Cardiac muscle cell (in vitro differentiated cells and primary cell): ENCODE measurements around the gene LAMB4. TPM values are rescaled to one million over a fixed set of nuclear protein-coding genes. Genes with fewer than 3 reads are reported as not detected.

Experiments
- DNase-seq, 2 donors: peaks; one replicate each; pipeline versions ENCODE4 v3.0.0 to v3.0.0-alpha.2; 2010 to 2017; ENCODE audit warnings: low read depth in 1 of 2, low spot score in 1 of 2
- H3K27ac ChIP-seq: fragments of 200-600 bp; sonication (generic); 2 replicates; pipeline ENCODE4 v1.5.1; 2016
- H3K27me3 ChIP-seq: fragments of 200-600 bp; sonication (generic); 2 replicates; pipeline ENCODE4 v1.6.0; 2016; ENCODE audit warnings: control low read depth
- H3K36me3 ChIP-seq: fragments of 200-600 bp; sonication (generic); 2 replicates; pipeline ENCODE4 v1.5.1; 2016; ENCODE audit warnings: control low read depth
- H3K4me1 ChIP-seq: fragments of 200-600 bp; sonication (generic); 2 replicates; pipeline ENCODE4 v1.8.1; 2017; ENCODE audit warnings: low read depth, mild to moderate bottlenecking, mixed run types
- H3K4me3 ChIP-seq: fragments of 200-600 bp; sonication (generic); 2 replicates; pipeline ENCODE4 v1.5.1; 2016; ENCODE audit warnings: mild to moderate bottlenecking
- H3K9me3 ChIP-seq: fragments of 200-600 bp; sonication (generic); 2 replicates; pipeline ENCODE4 v1.5.1; 2017; ENCODE audit warnings: low read depth, mild to moderate bottlenecking, control low read depth
- polyA plus RNA-seq: library from polyadenylated mRNA; unstranded; fragments of >200 nt; fragmentation: Nextera tagmentation; extraction: Ambion mirVana; gene quantifications from 2 replicates; pipeline ENCODE4 v1.2.1, GENCODE V29; 2016
- total RNA-seq: library from RNA; depleted of rRNA; stranded (reverse); fragments of >200 nt; gene quantifications from 2 replicates; pipeline ENCODE4 v1.2.3, GENCODE V29; 2016
- TF ChIP-seq, protein P1 (sequence below): IDR thresholded peaks from 2 replicates; pipeline ENCODE4 v1.5.1; 2012; ENCODE audit warnings: low read depth, mild to moderate bottlenecking, low read length

LAMB4 gene
- total and polyA plus RNA-seq, 2 experiments from 2014 or later: not detected

GRCh38 chr7:108157606-108158335 lies 27.6 kb upstream of the LAMB4 start:
- Histone ChIP-seq H3K27me3 (no peaks in the 10 kb centered on the region), H3K9me3 (no peaks in the 10 kb centered on the region), H3K4me3 (no peak overlapping the region), H3K27ac (no peak overlapping the region), H3K36me3 (no peaks in the 10 kb centered on the region), H3K4me1 (no peaks in the 10 kb centered on the region)
- TF ChIP-seq, protein P1, sequence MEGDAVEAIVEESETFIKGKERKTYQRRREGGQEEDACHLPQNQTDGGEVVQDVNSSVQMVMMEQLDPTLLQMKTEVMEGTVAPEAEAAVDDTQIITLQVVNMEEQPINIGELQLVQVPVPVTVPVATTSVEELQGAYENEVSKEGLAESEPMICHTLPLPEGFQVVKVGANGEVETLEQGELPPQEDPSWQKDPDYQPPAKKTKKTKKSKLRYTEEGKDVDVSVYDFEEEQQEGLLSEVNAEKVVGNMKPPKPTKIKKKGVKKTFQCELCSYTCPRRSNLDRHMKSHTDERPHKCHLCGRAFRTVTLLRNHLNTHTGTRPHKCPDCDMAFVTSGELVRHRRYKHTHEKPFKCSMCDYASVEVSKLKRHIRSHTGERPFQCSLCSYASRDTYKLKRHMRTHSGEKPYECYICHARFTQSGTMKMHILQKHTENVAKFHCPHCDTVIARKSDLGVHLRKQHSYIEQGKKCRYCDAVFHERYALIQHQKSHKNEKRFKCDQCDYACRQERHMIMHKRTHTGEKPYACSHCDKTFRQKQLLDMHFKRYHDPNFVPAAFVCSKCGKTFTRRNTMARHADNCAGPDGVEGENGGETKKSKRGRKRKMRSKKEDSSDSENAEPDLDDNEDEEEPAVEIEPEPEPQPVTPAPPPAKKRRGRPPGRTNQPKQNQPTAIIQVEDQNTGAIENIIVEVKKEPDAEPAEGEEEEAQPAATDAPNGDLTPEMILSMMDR: no peak
- DNase-seq: no peak

- no peaks in the 10 kb centered on the region for H3K36me3 ChIP-seq
- TF ChIP-seq, protein P1: no peak
- H3K27ac ChIP-seq: no peak overlapping the region
- no peaks in the 10 kb centered on the region for H3K4me1 ChIP-seq
- no peaks in the 10 kb centered on the region for H3K27me3 ChIP-seq
- H3K9me3 ChIP-seq: no peaks in the 10 kb centered on the region
- no peak overlapping the region for H3K4me3 ChIP-seq
- no peak for DNase-seq
Measured at GRCh38 chr7:108156897-108157605, 26.9 kb upstream of the LAMB4 start.

DNA sequence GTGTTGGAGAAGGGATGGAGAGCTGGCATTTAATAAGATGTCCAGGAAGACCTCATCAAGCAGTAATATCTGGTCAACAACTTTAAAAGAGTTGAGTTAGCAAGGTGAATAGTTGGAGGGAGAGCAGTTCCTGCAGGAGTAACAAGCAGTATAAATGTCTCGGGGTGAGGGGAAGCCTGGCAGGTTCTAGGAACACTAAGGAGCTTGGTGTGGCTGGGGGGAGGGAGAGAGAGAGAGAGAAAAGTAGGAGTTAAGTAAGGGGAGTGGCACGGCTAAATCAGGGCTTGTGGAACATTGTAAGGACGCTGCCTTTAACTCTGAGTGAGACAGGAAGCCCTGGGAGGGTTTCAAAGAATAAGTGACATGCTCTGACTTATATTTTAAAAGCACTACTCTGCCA lies 22.0 kb upstream of the LAMB4 start:
- no peaks in the 10 kb centered on the region for H3K9me3 ChIP-seq
- H3K27ac ChIP-seq: no peak overlapping the region
- H3K4me3 ChIP-seq: no peak overlapping the region
- no peaks in the 10 kb centered on the region for H3K4me1 ChIP-seq
- TF ChIP-seq, protein P1: no peak
- H3K27me3 ChIP-seq: no peaks in the 10 kb centered on the region
- no peaks in the 10 kb centered on the region for H3K36me3 ChIP-seq
- no peak for DNase-seq

DNA sequence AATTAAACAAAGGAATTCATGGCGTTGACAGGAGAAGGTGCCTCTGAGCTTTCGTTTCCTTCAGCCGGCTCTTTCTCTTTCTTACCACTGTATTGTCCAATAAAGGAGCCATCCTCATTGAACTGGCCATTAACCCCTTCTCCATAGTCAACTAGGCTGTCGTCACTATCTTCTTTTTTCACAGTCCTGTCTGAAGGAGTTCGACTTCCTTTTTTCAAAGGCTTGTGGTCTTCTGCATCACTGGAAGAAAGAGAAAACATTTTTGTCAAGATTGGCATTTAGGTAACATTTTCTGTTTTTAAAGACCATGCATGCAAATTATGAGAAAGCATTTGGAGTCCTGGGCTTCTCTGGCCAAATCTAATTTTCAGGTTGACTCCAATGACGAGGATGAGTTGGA lies 19.7 kb upstream of the LAMB4 start:
- Histone ChIP-seq H3K4me3 (no peak overlapping the region), H3K27me3 (no peaks in the 10 kb centered on the region), H3K27ac (no peak overlapping the region), H3K9me3 (no peaks in the 10 kb centered on the region), H3K36me3 (no peaks in the 10 kb centered on the region), H3K4me1 (no peaks in the 10 kb centered on the region)
- TF ChIP-seq, protein P1: no peak
- no peak for DNase-seq

DNA sequence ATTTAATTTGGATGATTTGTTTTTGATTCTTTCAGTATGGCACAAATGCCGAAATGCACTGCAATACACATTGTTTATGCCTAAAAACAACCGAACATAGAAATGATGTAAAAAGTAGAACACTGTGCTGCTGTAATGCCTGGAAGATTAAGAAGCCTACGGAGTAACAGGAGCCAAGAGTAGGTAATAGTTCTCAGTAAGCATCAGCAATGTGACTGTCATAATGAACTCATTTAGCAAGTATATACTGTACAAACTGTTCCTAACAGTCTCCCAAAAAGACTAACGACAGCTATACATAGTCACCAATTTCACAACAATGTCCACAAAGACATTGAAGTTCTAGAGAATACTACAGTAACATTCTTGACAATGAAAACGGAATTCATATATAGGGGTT lies 19.0 kb upstream of the LAMB4 start:
- H3K9me3 ChIP-seq: no peaks in the 10 kb centered on the region
- no peak overlapping the region for H3K27ac ChIP-seq
- no peaks in the 10 kb centered on the region for H3K4me1 ChIP-seq
- no peak for DNase-seq
- no peaks in the 10 kb centered on the region for H3K27me3 ChIP-seq
- TF ChIP-seq, protein P1: no peak
- H3K4me3 ChIP-seq: no peak overlapping the region
- H3K36me3 ChIP-seq: no peaks in the 10 kb centered on the region
